Esophagus squamous epithelium (tissue), 5 donors: ENCODE results near the gene RARS1. TPM values are rescaled to one million over a fixed set of nuclear protein-coding genes. Genes with fewer than 3 reads are reported as not detected.

Experiments
- DNase-seq: peaks from one replicate; lab custom pipeline; 2025; lab: John Stamatoyannopoulos, UW
- H3K27ac ChIP-seq, 4 donors: fragments of 200-600 bp; sonication (generic); one replicate each; pipeline ENCODE4 v1.5.1; 2016 to 2019; ENCODE audit warnings: mild to moderate bottlenecking in 1 of 4
- H3K27me3 ChIP-seq, 4 donors: fragments of 200-600 bp; sonication (generic); 1 replicate in 3 of 4; 2 replicates in 1 of 4; pipeline versions ENCODE4 v1.5.1 to v1.6.0; 2017 to 2021; ENCODE audit warnings: antibody characterized with exemption in 1 of 4
- H3K36me3 ChIP-seq, 3 donors: fragments of 200-600 bp; sonication (generic); one replicate each; pipeline ENCODE4 v1.5.1; 2016 to 2019
- H3K4me1 ChIP-seq, 3 donors: fragments of 200-600 bp; sonication (generic); one replicate each; pipeline ENCODE4 v1.5.1; 2017 to 2019
- H3K4me3 ChIP-seq, 4 donors: fragments of 200-600 bp; sonication (generic); 1 replicate in 3 of 4; 2 replicates in 1 of 4; pipeline ENCODE4 v1.5.1; 2016 to 2019; ENCODE audit warnings: mild to moderate bottlenecking in 2 of 4, moderate library complexity in 1 of 4
- H3K9me3 ChIP-seq, 3 donors: fragments of 200-600 bp; sonication (generic); one replicate each; pipeline ENCODE4 v1.5.1; 2016 to 2019
- CTCF ChIP-seq, 6 experiments: fragments of 450-650 bp in 4 of 6; fragments of 200-600 bp in 2 of 6; sonication (generic) in 2 of 6; IDR thresholded peaks; one replicate each; pipeline ENCODE4 v1.5.1; 2016 to 2019; ENCODE audit warnings: antibody characterized with exemption in 6 of 6, mild to moderate bottlenecking in 4 of 6, moderate library complexity in 4 of 6
- POLR2A ChIP-seq, 4 donors: fragments of 450-650 bp; IDR thresholded peaks; one replicate each; pipeline ENCODE4 v1.6.1; 2017; ENCODE audit warnings: antibody characterized with exemption in 4 of 4, mild to moderate bottlenecking in 4 of 4, moderate library complexity in 3 of 4
- WGBS, 2 donors: methylation state at CpG; one replicate each; pipeline ENCODE4 v1.1.5; 2018; 5-methylcytosine and 5-hydroxymethylcytosine counted together
- intact Hi-C: fragments of 100-400 bp; cut with DNase I; formaldehyde crosslinking; loops from one replicate; pipeline ENCODE4 v1.15.0; 2022
- total RNA-seq, 4 donors: library from RNA; depleted of rRNA; stranded (reverse); fragments of >200 nt; gene quantifications; one replicate each; pipeline ENCODE4 v1.1.0, GENCODE V29; 2016
- donor health status: DM: yes; HTN: yes; CAD: no.

RARS1 gene
- total RNA-seq, 4 donors from 2014 or later, result 56.6 to 124 (median 85.8) TPM

GRCh38 chr5:168482361-168482760 lies 3.9 kb upstream of the RARS1 start:
- Histone ChIP-seq H3K4me1 (peaks cover 3 to 12% (median 5%) of the 10 kb centered on the region in 3 donors), H3K9me3 (no peaks in the 10 kb centered on the region), H3K4me3 (no peak overlapping the region), H3K27ac (no peak overlapping the region), H3K27me3 (no peaks in the 10 kb centered on the region), H3K36me3 (no peaks in the 10 kb centered on the region)
- intact Hi-C loops, result loop anchor here (10.0 kb wide), 1 partner anchor 208 kb away; no protein-coding TSS in a partner anchor
- 61 to 76% methylated on average over 3 to 5 of the region's 5 CpGs for WGBS, 2 donors
- no peak for DNase-seq
- TF ChIP-seq CTCF (IDR thresholded peaks at IDR 0.05) (no peak), POLR2A (IDR thresholded peaks at IDR 0.05) (no peak)

- no peaks in the 10 kb centered on the region for H3K9me3 ChIP-seq
- H3K4me1 ChIP-seq, result peaks cover 5 to 21% (median 10%) of the 10 kb centered on the region in 3 donors
- H3K27ac ChIP-seq, result no peak overlapping the region
- intact Hi-C loops, result loop anchor here (10.0 kb wide), 1 partner anchor 214 kb away; no protein-coding TSS in a partner anchor
- no peaks in the 10 kb centered on the region for H3K27me3 ChIP-seq
- TF ChIP-seq POLR2A (IDR thresholded peaks at IDR 0.05) (no peak), CTCF (IDR thresholded peaks at IDR 0.05) (no peak)
- 92 to 96% methylated on average over 3 of the region's 3 CpGs for WGBS, 2 donors
- DNase-seq, result no peak
- no peak overlapping the region for H3K4me3 ChIP-seq
- peaks cover 4 to 62% (median 41%) of the 10 kb centered on the region in 3 donors for H3K36me3 ChIP-seq
Measured at GRCh38 chr5:168489059-168489458, 2.8 kb downstream of the RARS1 start.

GRCh38 chr5:168494057-168494555 lies 7.8 kb downstream of the RARS1 start:
- TF ChIP-seq POLR2A (IDR thresholded peaks at IDR 0.05), result no peak
- no peak for TF ChIP-seq CTCF (IDR thresholded peaks at IDR 0.05)
- no peak overlapping the region for H3K27ac ChIP-seq
- H3K4me3 ChIP-seq, result no peak overlapping the region
- DNase-seq, result no peak
- WGBS, 2 donors, result 94% methylated on average over 5 of the region's 5 CpGs
- H3K36me3 ChIP-seq, result peaks cover under 1 to 100% (median 72%) of the 10 kb centered on the region in 3 donors
- no peaks in the 10 kb centered on the region for H3K9me3 ChIP-seq
- no peaks in the 10 kb centered on the region for H3K27me3 ChIP-seq
- intact Hi-C loops, result no loop called here
- H3K4me1 ChIP-seq, result no peaks in the 10 kb centered on the region

- Histone ChIP-seq H3K4me1 (no peaks in the 10 kb centered on the region), H3K4me3 (no peak overlapping the region), H3K27ac (no peak overlapping the region), H3K27me3 (no peaks in the 10 kb centered on the region), H3K36me3 (peaks cover 0 to 100% (median 32%) of the 10 kb centered on the region in 3 donors), H3K9me3 (no peaks in the 10 kb centered on the region)
- no peak for DNase-seq
- WGBS, 2 donors, result 86 to 89% methylated on average over 7 of the region's 7 CpGs
- no peak for TF ChIP-seq POLR2A (IDR thresholded peaks at IDR 0.05)
- no peak for TF ChIP-seq CTCF (IDR thresholded peaks at IDR 0.05)
- intact Hi-C loops, result no loop called here
Measured at GRCh38 chr5:168502563-168503237, 16.4 kb downstream of the RARS1 start.

- WGBS, 2 donors, result 96 to 98% methylated on average over 2 of the region's 2 CpGs
- no peaks in the 10 kb centered on the region for H3K4me1 ChIP-seq
- no peak overlapping the region for H3K4me3 ChIP-seq
- H3K36me3 ChIP-seq, result peaks cover 5 to 100% (median 61%) of the 10 kb centered on the region in 3 donors
- DNase-seq, result no peak
- H3K9me3 ChIP-seq, result peaks cover 0 to 16% (median 10%) of the 10 kb centered on the region in 3 donors
- no peak overlapping the region for H3K27ac ChIP-seq
- no peak for TF ChIP-seq POLR2A (IDR thresholded peaks at IDR 0.05)
- no peak for TF ChIP-seq CTCF (IDR thresholded peaks at IDR 0.05)
- intact Hi-C loops, result no loop called here
- H3K27me3 ChIP-seq, result no peaks in the 10 kb centered on the region
Measured at GRCh38 chr5:168513861-168514428, 27.7 kb downstream of the RARS1 start.
